ENCODE data around the gene DPY19L1.
"Not testable (repeated sequence)": the region's sequence is repeated elsewhere in the genome, so short reads cannot be mapped to it uniquely, and the experiment has no call there.

- not testable (repeated sequence) for TF ChIP-seq POLR2A, CTCF (IDR thresholded peaks at IDR 0.05)
Measured at GRCh38 chr7:35055733-35056132, 18.4 kb upstream of the DPY19L1 start.
